Neural crest cell (in vitro differentiated cells): Measurements from ENCODE around the gene C13orf46. TPM values are rescaled to one million over a fixed set of nuclear protein-coding genes. Genes with fewer than 3 reads are reported as not detected.
"Not testable (repeated sequence)": the region's sequence is repeated elsewhere in the genome, so short reads cannot be mapped to it uniquely, and the experiment has no call there.

Source experiments
- DNase-seq: peaks from one replicate; pipeline ENCODE4 v3.0.0; 2021; ENCODE audit warnings: low read depth, mixed read lengths, low spot score
- H3K27ac Mint-ChIP-seq: one replicate; pipeline ENCODE4 v1.8.0; 2021; ENCODE audit warnings: mild to moderate bottlenecking, mixed read lengths; ENCODE audit not compliant: unreplicated experiment
- H3K27me3 Mint-ChIP-seq: 2 replicates; pipeline ENCODE4 v1.8.0; 2021; ENCODE audit warnings: low read depth, mild to moderate bottlenecking, mixed read lengths
- H3K36me3 Mint-ChIP-seq: 2 replicates; pipeline ENCODE4 v1.8.0; 2021; ENCODE audit warnings: low read depth, mild to moderate bottlenecking, mixed read lengths
- H3K4me1 Mint-ChIP-seq: 2 replicates; pipeline ENCODE4 v1.8.0; 2021; ENCODE audit warnings: mixed read lengths
- H3K4me3 Mint-ChIP-seq: one replicate; pipeline ENCODE4 v1.8.0; 2021; ENCODE audit warnings: mild to moderate bottlenecking, mixed read lengths
- H3K9me3 Mint-ChIP-seq: 2 replicates; pipeline ENCODE4 v1.8.0; 2021; ENCODE audit warnings: mixed read lengths
- total RNA-seq: library from RNA; stranded (reverse); gene quantifications from 2 replicates; pipeline ENCODE4 v1.2.1, GENCODE V29; 2021
- TF ChIP-seq, protein P1 (sequence below): fragments of 200-600 bp; sonication (generic); conservative IDR thresholded peaks from 2 replicates; pipeline ENCODE4 v1.5.0; 2021; ENCODE audit warnings: antibody characterized with exemption, mild to moderate bottlenecking

C13orf46 gene
- total RNA-seq, 1 donor from 2014 or later: 1.9 TPM

- peaks cover 32% of the 10 kb centered on the region for H3K36me3 Mint-ChIP-seq
- TF ChIP-seq, protein P1, sequence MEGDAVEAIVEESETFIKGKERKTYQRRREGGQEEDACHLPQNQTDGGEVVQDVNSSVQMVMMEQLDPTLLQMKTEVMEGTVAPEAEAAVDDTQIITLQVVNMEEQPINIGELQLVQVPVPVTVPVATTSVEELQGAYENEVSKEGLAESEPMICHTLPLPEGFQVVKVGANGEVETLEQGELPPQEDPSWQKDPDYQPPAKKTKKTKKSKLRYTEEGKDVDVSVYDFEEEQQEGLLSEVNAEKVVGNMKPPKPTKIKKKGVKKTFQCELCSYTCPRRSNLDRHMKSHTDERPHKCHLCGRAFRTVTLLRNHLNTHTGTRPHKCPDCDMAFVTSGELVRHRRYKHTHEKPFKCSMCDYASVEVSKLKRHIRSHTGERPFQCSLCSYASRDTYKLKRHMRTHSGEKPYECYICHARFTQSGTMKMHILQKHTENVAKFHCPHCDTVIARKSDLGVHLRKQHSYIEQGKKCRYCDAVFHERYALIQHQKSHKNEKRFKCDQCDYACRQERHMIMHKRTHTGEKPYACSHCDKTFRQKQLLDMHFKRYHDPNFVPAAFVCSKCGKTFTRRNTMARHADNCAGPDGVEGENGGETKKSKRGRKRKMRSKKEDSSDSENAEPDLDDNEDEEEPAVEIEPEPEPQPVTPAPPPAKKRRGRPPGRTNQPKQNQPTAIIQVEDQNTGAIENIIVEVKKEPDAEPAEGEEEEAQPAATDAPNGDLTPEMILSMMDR: no peak
- DNase-seq: no peak
- H3K9me3 Mint-ChIP-seq: peaks cover 2% of the 10 kb centered on the region
- no peak overlapping the region for H3K4me3 Mint-ChIP-seq
- H3K27ac Mint-ChIP-seq: no peak overlapping the region
- H3K4me1 Mint-ChIP-seq: no peaks in the 10 kb centered on the region
- no peaks in the 10 kb centered on the region for H3K27me3 Mint-ChIP-seq
Measured at GRCh38 chr13:113992276-113993005, 18.6 kb upstream of the C13orf46 start.

DNA sequence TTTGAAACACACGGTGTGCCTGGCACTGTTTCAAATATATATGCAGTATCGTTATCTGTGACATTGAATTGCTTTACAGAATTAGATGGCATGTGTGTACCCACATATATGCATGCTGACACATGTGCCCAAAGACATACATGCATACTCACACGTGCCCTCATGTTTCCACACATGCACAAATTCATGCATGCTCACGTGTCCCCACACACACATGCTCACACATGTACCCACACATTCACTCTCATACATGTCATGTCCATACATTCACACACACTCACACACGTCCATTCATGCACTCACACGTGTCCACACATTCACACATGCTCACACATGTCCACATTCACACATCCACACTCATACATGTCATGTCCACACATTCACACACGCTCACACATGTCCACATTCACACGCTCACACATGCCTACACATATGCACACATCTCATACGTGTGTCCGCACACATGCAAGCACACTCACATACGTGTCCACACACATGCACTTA, 17.9 kb upstream of the C13orf46 start:
- no peak for DNase-seq
- peaks cover 32% of the 10 kb centered on the region for H3K36me3 Mint-ChIP-seq
- H3K4me3 Mint-ChIP-seq: no peak overlapping the region
- H3K27me3 Mint-ChIP-seq: no peaks in the 10 kb centered on the region
- H3K4me1 Mint-ChIP-seq: no peaks in the 10 kb centered on the region
- TF ChIP-seq, protein P1: no peak
- no peak overlapping the region for H3K27ac Mint-ChIP-seq
- H3K9me3 Mint-ChIP-seq: peaks cover 2% of the 10 kb centered on the region

DNA sequence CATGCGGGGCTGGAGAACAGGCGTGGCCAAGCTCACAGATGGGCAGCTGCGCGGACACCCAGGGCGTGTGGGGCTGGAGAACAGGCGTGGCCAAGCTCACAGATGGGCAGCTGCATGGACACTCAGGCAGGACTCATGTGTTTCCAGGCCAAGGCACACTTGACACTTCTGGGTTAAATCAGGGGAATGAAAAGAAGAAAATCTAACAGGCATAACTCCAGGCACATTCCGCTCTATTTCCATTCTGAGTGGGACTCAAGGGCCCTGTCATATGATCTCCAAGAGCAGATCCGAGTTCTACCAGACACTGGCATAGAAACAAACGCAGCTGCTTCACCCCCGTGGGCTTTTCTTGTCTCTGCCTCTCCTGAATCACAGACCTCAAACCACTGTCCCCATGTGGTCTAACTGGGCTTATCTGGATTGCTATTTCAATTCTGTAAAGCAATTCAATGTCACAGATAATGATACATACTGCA, 17.4 kb upstream of the C13orf46 start:
- H3K9me3 Mint-ChIP-seq: peaks cover 2% of the 10 kb centered on the region
- H3K4me1 Mint-ChIP-seq: no peaks in the 10 kb centered on the region
- H3K27ac Mint-ChIP-seq: no peak overlapping the region
- no peak overlapping the region for H3K4me3 Mint-ChIP-seq
- TF ChIP-seq, protein P1: no peak
- H3K27me3 Mint-ChIP-seq: no peaks in the 10 kb centered on the region
- H3K36me3 Mint-ChIP-seq: peaks cover 32% of the 10 kb centered on the region
- no peak for DNase-seq

DNA sequence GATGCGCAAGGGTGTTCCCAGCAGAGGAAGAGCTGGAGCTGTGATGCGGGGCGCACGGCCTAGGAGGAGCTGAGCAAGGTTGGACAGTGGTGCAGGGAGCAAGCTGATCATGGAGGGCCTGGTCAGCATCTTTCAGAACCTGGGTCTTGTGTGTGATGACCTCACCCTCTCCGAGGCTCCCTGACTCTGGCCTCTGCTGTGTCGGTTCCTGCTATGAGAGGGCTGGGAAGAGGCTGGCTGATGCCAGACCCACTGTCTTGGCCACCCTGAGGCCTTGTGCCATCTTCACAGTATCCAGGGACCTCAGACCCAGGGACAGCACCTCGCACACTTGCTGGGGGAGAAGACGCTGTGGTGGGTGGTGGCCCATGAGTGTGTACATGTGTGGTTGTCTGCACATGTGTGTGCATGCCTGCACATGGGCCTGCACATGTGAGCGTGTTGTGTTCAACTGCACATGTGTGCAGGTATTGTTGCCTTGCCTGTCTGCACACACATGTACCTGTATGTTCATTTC, 16.5 kb upstream of the C13orf46 start:
- peaks cover 32% of the 10 kb centered on the region for H3K36me3 Mint-ChIP-seq
- H3K27ac Mint-ChIP-seq: peak overlapping the region; percentile 57
- TF ChIP-seq, protein P1: no peak
- peaks cover 2% of the 10 kb centered on the region for H3K9me3 Mint-ChIP-seq
- no peaks in the 10 kb centered on the region for H3K4me1 Mint-ChIP-seq
- DNase-seq: no peak
- H3K4me3 Mint-ChIP-seq: no peak overlapping the region
- no peaks in the 10 kb centered on the region for H3K27me3 Mint-ChIP-seq

- Mint-ChIP-seq H3K36me3 (peaks cover 32% of the 10 kb centered on the region), H3K4me3 (no peak overlapping the region)
Measured at GRCh38 chr13:113989585-113990300, 15.9 kb upstream of the C13orf46 start.

GRCh38 chr13:113988859-113989258, 15.0 kb upstream of the C13orf46 start:
- H3K27ac Mint-ChIP-seq: not testable (repeated sequence)

More at GRCh38 chr13:113989585-113990300, 15.9 kb upstream of the C13orf46 start:
- TF ChIP-seq, protein P1: no peak
- Mint-ChIP-seq H3K4me1 (no peaks in the 10 kb centered on the region), H3K9me3 (peaks cover 2% of the 10 kb centered on the region), H3K27me3 (no peaks in the 10 kb centered on the region), H3K27ac (peak overlapping the region; percentile 57)
- no peak for DNase-seq

More at GRCh38 chr13:113988859-113989258, 15.0 kb upstream of the C13orf46 start:
- not testable (repeated sequence) for H3K4me3 Mint-ChIP-seq, H3K9me3 Mint-ChIP-seq, H3K27me3 Mint-ChIP-seq, DNase-seq, H3K4me1 Mint-ChIP-seq
- H3K36me3 Mint-ChIP-seq: peaks cover 32% of the 10 kb centered on the region
